HCT116 (cell line): ENCODE results near the gene MED15. TPM values are rescaled to one million over a fixed set of nuclear protein-coding genes. Genes with fewer than 3 reads are reported as not detected.

Source experiments
- ATAC-seq: fragments of 200-7000 bp; cut with Tn5 transposase; 2 replicates; pipeline ENCODE4 v1.9.1; 2020; ENCODE audit warnings: mild to moderate bottlenecking, moderate library complexity
- BruUV-seq: library from RNA; stranded (reverse); fragments of 400-500 nt; replicated peaks from 2 replicates; lab custom pipeline; 2021; lab: Mats Ljungman, UMichigan
- CTCF ChIA-PET: fragments of 300-600 bp; sonication (Branson Sonifier 250); formaldehyde crosslinking; loops from one replicate; lab custom pipeline; 2021; ENCODE audit warnings: antibody characterized with exemption; lab: Charles Lee
- POLR2A ChIA-PET: fragments of 300-600, 350-600 bp; sonication (Branson Sonifier 250); formaldehyde crosslinking; loops from one replicate; lab custom pipeline; 2021; ENCODE audit warnings: antibody characterized with exemption; lab: Charles Lee
- RAD21 ChIA-PET, 2 experiments: fragments of 300-600 bp; sonication (Branson Sonifier 250); formaldehyde crosslinking; loops; one replicate each; lab custom pipeline; 2023; ENCODE audit warnings: low total read pairs in 2 of 2; ENCODE audit not compliant: uncharacterized antibody in 2 of 2, unreplicated experiment in 2 of 2, low non-redundant PET in 1 of 2; lab: Charles Lee
- DNase-seq: peaks from one replicate; pipeline ENCODE4 v3.0.0-alpha.2; 2010; ENCODE audit warnings: low read depth, low spot score
- H2AFZ ChIP-seq: fragments of 200-600 bp; shearing (Covaris generic), sonication (generic); 2 replicates; pipeline ENCODE4 v1.6.1; 2017; ENCODE audit warnings: low read depth, mixed run types, mixed read lengths, antibody characterized with exemption, low read length; ENCODE audit not compliant: poor library complexity, severe bottlenecking
- H3K27ac ChIP-seq: 2 replicates; pipeline ENCODE4 v1.5.1; 2012; ENCODE audit warnings: low read depth, low read length
- H3K27me3 ChIP-seq: fragments of 200-600 bp; sonication (generic); 2 replicates; pipeline ENCODE4 v1.6.1; 2016; ENCODE audit warnings: mixed run types, low read length, mixed read lengths; ENCODE audit not compliant: insufficient read depth
- H3K36me3 ChIP-seq, 2 experiments: fragments of 200-500 bp in 1 of 2; fragments of 200-600 bp in 1 of 2; sonication (Bioruptor generic) in 1 of 2; sonication (generic) in 1 of 2; 2 replicates each; pipeline versions ENCODE4 v1.5.1 to v1.6.1; 2014 to 2016; ENCODE audit warnings: low read length in 2 of 2, inconsistent platforms in 1 of 2, mixed read lengths in 1 of 2, mixed run types in 1 of 2; ENCODE audit not compliant: insufficient read depth in 2 of 2, control insufficient read depth in 1 of 2
- H3K4me1 ChIP-seq, 2 experiments: fragments of 200-600 bp in 1 of 2; sonication (generic) in 1 of 2; 2 replicates each; pipeline versions ENCODE4 v1.5.1 to v1.6.1; 2012 to 2017; ENCODE audit warnings: low read length in 2 of 2, inconsistent platforms in 1 of 2, mild to moderate bottlenecking in 1 of 2, mixed read lengths in 1 of 2, mixed run types in 1 of 2, moderate library complexity in 1 of 2; ENCODE audit not compliant: insufficient read depth in 2 of 2, control insufficient read depth in 1 of 2
- H3K4me2 ChIP-seq: fragments of 200-600 bp; sonication (generic); 2 replicates; pipeline ENCODE4 v1.6.1; 2017; ENCODE audit warnings: mixed run types, low read length, mixed read lengths
- H3K4me3 ChIP-seq, 2 experiments: fragments of 200-600 bp in 1 of 2; sonication (generic) in 1 of 2; replicated peaks in 1 of 2; 2 replicates each; pipeline ENCODE4 v1.5.1; 2011 to 2016; ENCODE audit warnings: low read length in 2 of 2, control low read depth in 1 of 2, low read depth in 1 of 2, mild to moderate bottlenecking in 1 of 2, mixed read lengths in 1 of 2, mixed run types in 1 of 2
- H3K79me2 ChIP-seq: fragments of 200-600 bp; sonication (generic); 2 replicates; pipeline ENCODE4 v1.6.1; 2017; ENCODE audit warnings: mild to moderate bottlenecking, mixed run types, low read length, moderate library complexity, mixed read lengths; ENCODE audit not compliant: insufficient read depth
- H3K9ac ChIP-seq: fragments of 200-600 bp; sonication (generic); 2 replicates; pipeline ENCODE4 v1.6.1; 2016; ENCODE audit warnings: low read length, mixed read lengths
- H3K9me2 ChIP-seq: fragments of 200-600 bp; sonication (generic), shearing (Covaris generic); 2 replicates; pipeline ENCODE4 v1.6.1; 2017; ENCODE audit warnings: mixed run types, mild to moderate bottlenecking, moderate library complexity; ENCODE audit not compliant: insufficient read depth
- H3K9me3 ChIP-seq, 2 experiments: fragments of 200-500 bp in 1 of 2; fragments of 200-600 bp in 1 of 2; sonication (Bioruptor generic) in 1 of 2; sonication (generic) in 1 of 2; 2 replicates each; pipeline ENCODE4 v1.6.1; 2014 to 2017; ENCODE audit warnings: low read length in 2 of 2, mixed read lengths in 2 of 2, inconsistent platforms in 1 of 2, low read depth in 1 of 2, mild to moderate bottlenecking in 1 of 2, mixed run types in 1 of 2, moderate library complexity in 1 of 2; ENCODE audit not compliant: control insufficient read depth in 1 of 2, insufficient read depth in 1 of 2
- H4K20me1 ChIP-seq: fragments of 200-600 bp; sonication (generic), shearing (Covaris generic); 2 replicates; pipeline ENCODE4 v1.6.1; 2017; ENCODE audit warnings: mixed run types, mild to moderate bottlenecking, moderate library complexity; ENCODE audit not compliant: insufficient read depth
- CEBPB ChIP-seq: IDR thresholded peaks from 2 replicates; pipeline ENCODE4 v1.6.1; 2012; ENCODE audit warnings: low read depth
- ELF1 ChIP-seq: IDR thresholded peaks from 2 replicates; pipeline ENCODE4 v1.6.1; 2012; ENCODE audit warnings: low read depth, borderline replicate concordance
- EZH2 ChIP-seq: fragments of 200-600 bp; sonication (generic); IDR thresholded peaks from 2 replicates; pipeline ENCODE4 v1.6.1; 2017; ENCODE audit warnings: antibody characterized with exemption, mixed run types
- EZH2phosphoT487 ChIP-seq: fragments of 200-600 bp; IDR thresholded peaks from 2 replicates; pipeline ENCODE4 v1.6.1; 2018; ENCODE audit warnings: antibody characterized with exemption, borderline replicate concordance
- FOSL1 ChIP-seq: IDR thresholded peaks from 2 replicates; pipeline ENCODE4 v1.6.1; 2012; ENCODE audit warnings: low read depth
- RAD21 ChIP-seq: IDR thresholded peaks from 2 replicates; pipeline ENCODE4 v1.6.1; 2012; ENCODE audit warnings: low read depth, mild to moderate bottlenecking
- SIN3A ChIP-seq: IDR thresholded peaks from 2 replicates; pipeline ENCODE4 v1.6.1; 2012; ENCODE audit warnings: low read depth
- SRF ChIP-seq: IDR thresholded peaks from 2 replicates; pipeline ENCODE4 v1.6.1; 2012; ENCODE audit warnings: low read depth
- YY1 ChIP-seq: IDR thresholded peaks from 2 replicates; pipeline ENCODE4 v1.6.1; 2011; ENCODE audit warnings: low read length, low read depth, moderate library complexity, mild to moderate bottlenecking; ENCODE audit not compliant: insufficient replicate concordance; ENCODE audit errors: extremely low read depth
- intact Hi-C: fragments of 100-400 bp; cut with micrococcal nuclease; formaldehyde crosslinking; loops from 2 replicates; pipeline ENCODE4 v1.10.0; 2022
- total RNA-seq: library from RNA; stranded (reverse); gene quantifications from one replicate; pipeline ENCODE4 v1.2.1, GENCODE V29; 2021; ENCODE audit not compliant: unreplicated experiment
- TF ChIP-seq, protein P1 (sequence below), 3 experiments: fragments of 200-600 bp in 1 of 3; sonication (generic) in 1 of 3; IDR thresholded peaks in 2 of 3; conservative IDR thresholded peaks in 1 of 3; 2 replicates each; pipeline ENCODE4 v1.5.1; 2012 to 2017; ENCODE audit warnings: low read depth in 2 of 3, low read length in 2 of 3, antibody characterized with exemption in 1 of 3, borderline replicate concordance in 1 of 3, control low read depth in 1 of 3, mild to moderate bottlenecking in 1 of 3, mixed read lengths in 1 of 3, mixed run types in 1 of 3, moderate library complexity in 1 of 3; ENCODE audit not compliant: insufficient read depth in 1 of 3
- TF ChIP-seq, protein P2 (sequence below): IDR thresholded peaks from 2 replicates; pipeline ENCODE4 v1.6.1; 2011; ENCODE audit warnings: mild to moderate bottlenecking, low read length, moderate library complexity; ENCODE audit not compliant: insufficient replicate concordance; ENCODE audit errors: extremely low read depth

Gene MED15
- total RNA-seq, 1 experiment from 2014 or later = 81.3 TPM

DNA sequence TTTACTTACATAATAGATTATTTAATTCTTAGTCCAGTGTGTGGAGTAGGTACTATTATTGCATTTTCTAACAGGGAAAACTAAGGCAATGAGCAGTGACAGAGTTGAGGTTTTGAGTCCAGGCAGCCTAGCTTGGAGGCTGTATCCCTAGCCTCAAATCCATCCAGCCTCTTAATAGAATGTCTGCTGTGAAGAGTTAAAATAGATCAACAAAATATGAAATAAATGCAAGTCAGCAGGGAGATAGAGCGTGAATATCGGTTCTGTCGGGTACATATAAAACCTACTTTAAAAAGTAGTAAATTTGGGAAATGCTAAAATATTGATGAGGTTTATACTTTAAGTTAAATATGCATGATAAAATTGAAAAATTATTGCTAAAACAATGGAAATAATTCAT lies 53.3 kb downstream of the MED15 start:
- Histone ChIP-seq H3K27ac (no peak overlapping the region), H3K4me3 (no peak overlapping the region), H4K20me1 (peaks cover 4% of the 10 kb centered on the region; the same call in 1 of the 2 replicates), H3K36me3 (peaks cover 8 to 21% of the 10 kb centered on the region in 2 experiments), H3K4me1 (peaks cover 2 to 10% of the 10 kb centered on the region in 2 experiments; a peak in 1 of 4 replicates), H2AFZ (no peak overlapping the region), H3K27me3 (no peaks in the 10 kb centered on the region), H3K4me2 (no peak overlapping the region), H3K9me2 (no peaks in the 10 kb centered on the region), H3K9ac (no peak overlapping the region), H3K9me3 (no peaks in the 10 kb centered on the region), H3K79me2 (peaks cover 21% of the 10 kb centered on the region)
- ChIA-PET RAD21 (interaction anchor here in 1 of 2 experiments (0.6 kb wide), 1 partner anchor 132 kb away, joined by 3 read pairs; no protein-coding TSS in a partner anchor), CTCF (no interaction called here), POLR2A (no interaction called here)
- no peak for ATAC-seq
- BruUV-seq = no TSS peak
- intact Hi-C loops = loop anchor here (5.0 kb wide), 1 partner anchor 137 kb away; no protein-coding TSS in a partner anchor
- TF ChIP-seq, protein P1, sequence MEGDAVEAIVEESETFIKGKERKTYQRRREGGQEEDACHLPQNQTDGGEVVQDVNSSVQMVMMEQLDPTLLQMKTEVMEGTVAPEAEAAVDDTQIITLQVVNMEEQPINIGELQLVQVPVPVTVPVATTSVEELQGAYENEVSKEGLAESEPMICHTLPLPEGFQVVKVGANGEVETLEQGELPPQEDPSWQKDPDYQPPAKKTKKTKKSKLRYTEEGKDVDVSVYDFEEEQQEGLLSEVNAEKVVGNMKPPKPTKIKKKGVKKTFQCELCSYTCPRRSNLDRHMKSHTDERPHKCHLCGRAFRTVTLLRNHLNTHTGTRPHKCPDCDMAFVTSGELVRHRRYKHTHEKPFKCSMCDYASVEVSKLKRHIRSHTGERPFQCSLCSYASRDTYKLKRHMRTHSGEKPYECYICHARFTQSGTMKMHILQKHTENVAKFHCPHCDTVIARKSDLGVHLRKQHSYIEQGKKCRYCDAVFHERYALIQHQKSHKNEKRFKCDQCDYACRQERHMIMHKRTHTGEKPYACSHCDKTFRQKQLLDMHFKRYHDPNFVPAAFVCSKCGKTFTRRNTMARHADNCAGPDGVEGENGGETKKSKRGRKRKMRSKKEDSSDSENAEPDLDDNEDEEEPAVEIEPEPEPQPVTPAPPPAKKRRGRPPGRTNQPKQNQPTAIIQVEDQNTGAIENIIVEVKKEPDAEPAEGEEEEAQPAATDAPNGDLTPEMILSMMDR (IDR thresholded peaks at IDR 0.05 in 2 of 3, conservative IDR thresholded peaks at IDR 0.05 in 1 of 3; ENCODE audit: borderline replicate concordance in 1 of 3, insufficient read depth in 1 of 3, low read depth in 2 of 3, low read length in 2 of 3) = no peak
- TF ChIP-seq EZH2 (no peak), SRF (no peak), ELF1 (no peak), EZH2phosphoT487 (no peak), YY1 (no peak), CEBPB (no peak), FOSL1 (no peak), SIN3A (no peak), RAD21 (no peak)
- TF ChIP-seq, protein P2, sequence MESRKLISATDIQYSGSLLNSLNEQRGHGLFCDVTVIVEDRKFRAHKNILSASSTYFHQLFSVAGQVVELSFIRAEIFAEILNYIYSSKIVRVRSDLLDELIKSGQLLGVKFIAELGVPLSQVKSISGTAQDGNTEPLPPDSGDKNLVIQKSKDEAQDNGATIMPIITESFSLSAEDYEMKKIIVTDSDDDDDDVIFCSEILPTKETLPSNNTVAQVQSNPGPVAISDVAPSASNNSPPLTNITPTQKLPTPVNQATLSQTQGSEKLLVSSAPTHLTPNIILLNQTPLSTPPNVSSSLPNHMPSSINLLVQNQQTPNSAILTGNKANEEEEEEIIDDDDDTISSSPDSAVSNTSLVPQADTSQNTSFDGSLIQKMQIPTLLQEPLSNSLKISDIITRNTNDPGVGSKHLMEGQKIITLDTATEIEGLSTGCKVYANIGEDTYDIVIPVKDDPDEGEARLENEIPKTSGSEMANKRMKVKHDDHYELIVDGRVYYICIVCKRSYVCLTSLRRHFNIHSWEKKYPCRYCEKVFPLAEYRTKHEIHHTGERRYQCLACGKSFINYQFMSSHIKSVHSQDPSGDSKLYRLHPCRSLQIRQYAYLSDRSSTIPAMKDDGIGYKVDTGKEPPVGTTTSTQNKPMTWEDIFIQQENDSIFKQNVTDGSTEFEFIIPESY = no peak
- DNase-seq = no peak
